HG03045 (cell line): ENCODE results near the gene MOCS3.

Experiments used
- ATAC-seq: cut with Tn5 transposase; IDR thresholded peaks from one replicate; pipeline ENCODE4 v1.9.1; 2021; ENCODE audit warnings: mild to moderate bottlenecking, moderate library complexity; ENCODE audit not compliant: unreplicated experiment

MOCS3 gene

GRCh38 chr20:50958615-50959542 lies at the start of gene MOCS3:
Gene MOCS3 (plus strand): TSS chr20:50958818. CDS start chr20:50958843, 25 bp downstream.
- ATAC-seq, result peak; percentile 81

- no peak for ATAC-seq
Measured at GRCh38 chr20:50909413-50909812, 49.2 kb upstream of the MOCS3 start.

GRCh38 chr20:50911030-50911429 lies 47.6 kb upstream of the MOCS3 start:
- no peak for ATAC-seq

GRCh38 chr20:50911716-50912115 lies 46.9 kb upstream of the MOCS3 start:
- no peak for ATAC-seq

GRCh38 chr20:50913690-50914375 lies 44.8 kb upstream of the MOCS3 start:
- ATAC-seq, result no peak

GRCh38 chr20:50915424-50915823 lies 43.2 kb upstream of the MOCS3 start:
- no peak for ATAC-seq

GRCh38 chr20:50916257-50916656 lies 42.4 kb upstream of the MOCS3 start:
- ATAC-seq, result no peak

GRCh38 chr20:50916934-50917333 lies 41.7 kb upstream of the MOCS3 start:
- ATAC-seq, result no peak

- no peak for ATAC-seq
Measured at GRCh38 chr20:50918403-50918802, 40.2 kb upstream of the MOCS3 start.

- no peak for ATAC-seq
Measured at GRCh38 chr20:50919567-50919966, 39.1 kb upstream of the MOCS3 start.

- no peak for ATAC-seq
Measured at GRCh38 chr20:50920997-50921396, 37.6 kb upstream of the MOCS3 start.

- no peak for ATAC-seq
Measured at GRCh38 chr20:50921803-50922501, 36.7 kb upstream of the MOCS3 start.

GRCh38 chr20:50924261-50924920 lies 34.2 kb upstream of the MOCS3 start:
- ATAC-seq, result no peak

GRCh38 chr20:50926530-50926929 lies 32.1 kb upstream of the MOCS3 start:
- no peak for ATAC-seq

- no peak for ATAC-seq
Measured at GRCh38 chr20:50928469-50928868, 30.1 kb upstream of the MOCS3 start.

GRCh38 chr20:50929299-50930138 lies 29.1 kb upstream of the MOCS3 start:
- ATAC-seq, result peak; percentile 46

GRCh38 chr20:50930139-50930975 lies 28.3 kb upstream of the MOCS3 start:
- ATAC-seq, result peak; percentile 13

- ATAC-seq, result peak; percentile 19
Measured at GRCh38 chr20:50930976-50931305, 27.7 kb upstream of the MOCS3 start.

- peak; percentile 70 for ATAC-seq
Measured at GRCh38 chr20:50931306-50932015, 27.2 kb upstream of the MOCS3 start, which contains the start of gene ADNP. Gene ADNP (minus strand): TSS chr20:50931437. CDS start chr20:50903996, 27,441 bp downstream.
